ENCODE results near the gene RMC1.
"Not testable (repeated sequence)": the region's sequence is repeated elsewhere in the genome, so short reads cannot be mapped to it uniquely, and the experiment has no call there.

RMC1 gene

DNA sequence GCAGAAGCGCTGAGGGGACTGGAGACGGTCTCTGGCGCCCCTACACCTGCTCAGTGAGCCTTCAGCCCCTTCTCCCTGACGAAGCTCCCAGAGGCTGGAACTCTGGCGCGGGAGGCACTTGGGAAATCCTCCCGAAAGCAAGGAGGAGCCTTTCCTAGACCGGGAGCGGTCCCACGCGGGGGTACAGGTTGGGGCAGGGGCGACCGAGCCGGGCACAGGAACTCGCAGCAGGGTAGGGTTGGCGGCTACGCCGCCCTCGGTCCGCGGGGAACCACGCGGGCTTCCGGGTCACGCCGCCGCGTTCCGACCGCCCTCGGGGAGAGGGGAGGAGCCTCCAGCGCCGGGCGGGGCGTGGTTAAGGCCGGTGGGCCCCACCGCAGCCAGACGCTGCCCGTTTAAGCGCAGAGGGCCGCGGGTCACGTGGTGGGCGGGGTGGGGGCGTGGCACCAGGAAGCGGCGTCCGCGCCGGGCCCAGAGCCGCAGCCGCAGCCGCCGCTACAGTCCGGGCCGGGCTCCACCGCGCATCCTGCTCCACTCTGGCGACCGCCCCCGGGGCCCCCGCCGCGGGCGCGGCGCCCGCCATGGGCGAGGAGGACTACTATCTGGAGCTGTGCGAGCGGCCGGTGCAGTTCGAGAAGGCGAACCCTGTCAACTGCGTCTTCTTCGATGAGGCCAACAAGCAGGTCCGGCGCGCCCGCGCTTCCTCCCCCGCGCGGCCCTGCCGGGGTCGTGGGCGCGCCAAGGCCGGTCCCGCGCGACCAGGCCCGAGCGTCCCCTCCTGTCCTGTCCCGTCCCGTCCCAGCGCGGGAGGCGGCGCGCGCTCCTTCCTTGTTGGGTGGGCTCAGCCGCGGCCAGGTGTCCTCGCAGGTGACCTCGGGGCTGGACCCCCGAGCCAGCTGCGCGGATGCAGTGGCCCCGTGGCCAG is at the start of gene RMC1:
Gene RMC1 (plus strand): TSS at position 474 of the 925 bp plus-strand sequence. CDS start 108 bp downstream, at position 582.
- DNase-seq (ENCODE audit: low read depth in 2 of 2, low spot score in 1 of 2), result peak; percentile 96 to 97

DNA sequence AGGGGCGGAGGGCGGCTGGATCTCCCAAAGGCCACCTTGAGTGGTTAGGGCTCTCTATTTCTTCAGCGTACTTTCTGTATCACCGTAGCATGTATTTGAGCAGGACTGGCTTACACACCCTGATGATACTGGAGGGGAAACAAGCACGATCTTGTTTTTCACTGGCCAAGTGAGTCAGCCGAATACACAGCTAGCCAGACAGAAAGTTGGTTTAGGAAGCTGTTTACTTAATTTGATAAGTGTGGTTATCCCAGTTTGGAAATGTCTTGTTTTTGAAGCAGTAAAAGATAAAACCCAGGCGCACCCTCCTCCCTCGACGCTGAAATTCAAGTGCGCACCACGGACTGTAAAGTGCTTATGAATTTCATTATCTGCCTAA is 49.6 kb upstream of the RMC1 start:
- DNase-seq (ENCODE audit: low read depth in 2 of 2, low spot score in 1 of 2), result no peak

DNA sequence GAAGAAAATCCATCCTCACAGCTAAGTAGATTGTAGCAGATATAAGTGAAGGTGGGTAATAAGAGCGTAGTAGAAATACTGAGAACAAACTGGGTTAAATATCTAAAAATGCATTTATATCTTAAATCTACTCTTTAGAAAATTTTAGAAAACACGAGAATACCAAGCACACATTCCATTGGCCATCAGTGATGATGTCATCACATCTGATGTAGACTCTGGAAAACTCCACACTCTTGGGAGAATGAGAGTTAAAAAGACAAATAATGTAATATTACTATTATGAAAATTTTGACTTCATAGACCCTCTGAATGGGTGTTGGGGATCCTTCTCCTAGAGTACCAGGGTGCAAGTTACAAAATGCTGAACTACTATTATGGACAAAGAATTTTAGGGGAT is 46.5 kb upstream of the RMC1 start:
- no peak for DNase-seq (ENCODE audit: low read depth in 2 of 2, low spot score in 1 of 2)

DNA sequence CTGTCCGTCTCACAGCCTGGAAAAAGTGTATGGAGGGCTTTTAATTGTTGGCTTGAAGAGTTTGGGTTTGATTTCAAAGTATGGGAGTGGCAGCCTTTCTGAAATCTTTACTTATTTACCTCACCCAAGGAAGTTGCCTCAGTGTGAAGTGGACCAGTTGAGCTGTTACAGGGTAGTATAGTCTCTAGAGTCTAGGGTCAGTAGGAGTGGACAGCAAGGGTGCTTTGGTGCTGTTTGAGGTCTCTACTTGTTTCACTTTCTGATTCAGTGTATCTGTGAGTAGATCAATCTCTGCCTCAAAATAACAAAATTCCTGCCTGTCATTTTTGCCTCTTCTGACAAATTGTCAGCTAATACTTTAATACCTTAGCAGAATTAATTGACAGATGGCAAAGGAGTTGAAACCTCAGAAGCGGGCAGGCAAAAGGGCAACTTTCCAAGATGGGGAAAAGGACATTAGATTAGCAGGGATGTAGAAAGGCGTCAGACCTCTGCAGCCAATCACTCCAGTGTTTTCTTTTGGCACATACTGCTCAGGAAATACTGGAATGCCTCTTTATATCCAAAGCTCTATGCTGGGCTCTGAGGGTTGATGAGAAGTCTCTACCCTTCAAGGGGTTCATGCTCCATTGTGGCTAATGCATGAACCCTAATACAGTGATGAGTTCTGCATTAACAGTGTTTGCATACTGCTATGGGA is 44.3 kb upstream of the RMC1 start:
- no peak for DNase-seq (ENCODE audit: low read depth in 2 of 2, low spot score in 1 of 2)

DNA sequence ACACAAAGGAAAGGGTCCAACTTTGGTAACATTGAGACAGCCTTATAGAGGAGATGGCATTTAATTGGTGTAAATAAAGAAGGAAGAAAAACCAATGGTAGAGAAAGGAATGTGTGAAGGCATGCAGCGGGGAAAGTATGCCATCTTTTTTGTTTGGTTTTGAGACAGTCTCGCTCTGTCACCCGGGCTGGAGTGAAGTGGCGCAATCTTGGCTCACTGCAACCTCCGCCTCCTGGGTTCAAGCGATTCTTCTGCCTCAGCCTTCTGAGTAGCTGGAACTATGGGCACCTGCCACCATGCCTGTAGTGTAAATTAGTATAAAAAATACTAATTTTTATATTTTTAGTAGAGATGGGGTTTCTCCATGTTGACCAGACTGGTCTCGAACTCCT is 43.8 kb upstream of the RMC1 start:
- no peak for DNase-seq (ENCODE audit: low read depth in 2 of 2, low spot score in 1 of 2)

DNA sequence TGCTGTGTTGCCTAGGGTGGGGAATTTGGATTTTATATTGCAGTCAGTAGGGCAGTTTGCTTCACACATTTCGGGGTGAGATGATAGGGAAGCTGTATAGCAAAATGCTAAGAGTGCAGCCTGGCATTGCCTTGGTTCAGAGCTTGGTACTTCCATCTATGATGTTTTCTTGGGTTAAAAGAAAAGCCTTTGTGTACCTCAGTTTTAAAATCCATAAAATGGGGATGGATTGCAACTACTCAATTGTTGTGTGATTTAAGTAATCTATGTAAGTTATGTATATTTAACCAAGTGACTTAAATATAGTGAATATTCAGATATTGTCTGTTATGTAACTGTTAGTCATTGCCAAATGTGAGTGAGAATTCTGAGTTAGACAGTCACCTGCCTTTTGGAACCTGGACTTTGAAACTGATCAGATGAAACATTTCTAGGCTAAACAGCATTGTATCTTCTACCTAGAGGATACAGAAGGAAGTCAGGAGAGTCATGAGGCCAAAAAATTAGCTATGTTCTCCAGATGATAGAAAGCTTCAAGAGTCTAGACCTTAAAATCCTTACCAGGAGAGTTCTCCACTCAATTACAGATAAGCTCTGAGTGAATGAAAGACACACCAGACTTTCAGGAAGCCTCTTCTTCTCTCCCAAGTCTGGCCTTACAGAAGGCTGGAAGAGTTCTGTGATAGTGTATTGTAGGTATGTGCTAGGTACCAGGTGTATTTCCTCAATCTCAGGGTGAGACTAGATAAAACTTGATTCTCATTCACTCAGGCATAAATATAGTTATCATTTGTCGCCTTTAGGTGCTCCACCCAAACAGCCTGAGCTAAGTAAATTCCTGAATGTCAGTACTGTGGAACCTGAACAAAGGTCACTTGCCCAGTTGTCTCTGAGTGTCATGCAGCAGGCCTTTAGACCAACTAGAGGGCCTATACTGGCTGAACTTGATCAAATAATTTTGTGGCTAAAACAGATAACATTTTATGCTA is 42.7 kb upstream of the RMC1 start:
- DNase-seq (ENCODE audit: low read depth in 2 of 2, low spot score in 1 of 2), result no peak

DNA sequence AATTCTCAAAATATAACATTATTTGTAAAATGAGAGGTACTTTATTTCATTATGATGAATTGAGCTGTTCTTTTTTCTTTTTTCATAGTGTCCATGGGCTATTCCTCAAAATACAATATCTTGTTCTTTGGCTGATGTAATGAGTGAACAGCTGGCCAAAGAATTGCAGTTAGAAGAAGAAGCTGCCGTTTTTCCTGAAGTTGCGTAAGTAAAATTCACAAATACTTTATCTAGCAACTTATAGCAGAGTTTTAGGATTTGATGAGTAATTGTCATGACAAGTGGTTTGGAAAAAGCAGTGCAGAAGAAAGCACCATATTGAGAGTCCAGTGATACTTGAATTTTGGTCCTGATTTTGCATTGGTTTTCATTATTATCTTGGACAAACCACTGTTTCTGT is 40.4 kb upstream of the RMC1 start:
- DNase-seq (ENCODE audit: low read depth in 2 of 2, low spot score in 1 of 2), result no peak

DNA sequence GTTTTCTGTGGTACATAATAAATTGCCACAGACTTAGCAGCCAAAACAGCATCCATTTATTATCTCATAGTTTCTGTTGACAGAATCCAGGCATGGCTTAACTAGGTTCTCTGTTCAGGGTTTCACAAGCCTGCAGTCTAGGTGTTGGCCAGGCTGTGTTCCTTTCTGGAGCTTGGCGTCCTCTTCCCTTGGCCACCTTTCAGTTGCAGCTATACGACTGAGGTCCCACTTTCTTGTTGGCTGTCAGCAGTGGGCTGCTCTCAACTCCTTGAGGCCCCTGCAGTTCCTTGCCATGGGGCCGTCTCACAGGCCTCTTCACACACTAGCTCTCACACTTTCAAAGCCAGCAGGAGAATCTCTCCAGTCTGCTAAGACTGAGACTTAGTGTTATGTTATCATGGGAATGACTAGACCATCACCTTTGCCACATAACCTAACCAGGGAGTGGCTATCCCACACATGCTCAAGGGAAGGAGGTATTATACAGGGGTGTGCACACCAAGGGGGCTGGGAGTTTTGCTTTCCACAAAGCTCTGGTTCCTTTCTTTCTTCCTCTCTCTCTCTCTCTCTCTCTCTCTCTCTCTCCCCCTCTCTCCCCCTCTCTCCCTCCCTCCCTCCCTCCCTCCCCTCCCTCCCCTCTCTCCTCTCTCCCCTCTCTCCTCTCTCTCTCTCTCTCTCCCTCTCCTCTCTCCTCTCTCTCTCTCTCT is 34.4 kb upstream of the RMC1 start:
- no peak for DNase-seq (ENCODE audit: low read depth in 2 of 2, low spot score in 1 of 2)

DNA sequence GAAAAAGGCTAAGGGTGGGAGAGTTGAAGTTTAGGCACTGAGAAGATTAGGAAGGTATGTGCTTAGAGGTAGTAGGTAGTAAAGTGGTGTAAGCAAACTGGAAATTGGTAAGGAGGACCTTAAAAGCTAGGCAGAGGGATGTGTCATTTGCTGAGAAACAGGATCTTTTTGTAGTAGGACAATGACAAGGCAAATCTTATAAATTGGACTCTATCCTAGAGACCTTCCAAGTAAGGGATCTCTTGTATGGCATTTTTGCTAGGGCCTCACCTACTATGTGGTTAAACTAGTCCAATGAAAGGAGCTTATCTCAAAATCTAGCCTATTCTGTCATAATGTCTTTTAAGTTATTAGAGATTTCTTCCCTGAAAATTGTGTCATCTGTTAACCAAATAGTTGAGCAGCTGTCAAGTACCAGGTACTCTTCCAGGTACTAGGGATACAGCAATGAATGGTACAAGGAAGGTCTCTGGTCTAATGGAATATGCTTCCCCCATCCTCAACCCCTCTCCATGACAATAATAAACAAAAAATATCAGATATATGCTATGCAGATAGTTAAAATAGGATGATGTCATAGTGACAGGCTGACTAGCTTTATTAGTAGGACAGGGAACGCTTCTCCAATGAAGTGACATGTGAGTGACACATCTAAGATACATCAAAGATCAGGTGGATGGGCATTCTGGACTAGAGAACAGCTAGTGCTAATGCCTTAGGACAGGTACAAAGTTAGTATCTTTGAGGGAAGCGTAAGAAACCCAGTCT is 32.5 kb upstream of the RMC1 start:
- DNase-seq (ENCODE audit: low read depth in 2 of 2, low spot score in 1 of 2), result no peak

DNA sequence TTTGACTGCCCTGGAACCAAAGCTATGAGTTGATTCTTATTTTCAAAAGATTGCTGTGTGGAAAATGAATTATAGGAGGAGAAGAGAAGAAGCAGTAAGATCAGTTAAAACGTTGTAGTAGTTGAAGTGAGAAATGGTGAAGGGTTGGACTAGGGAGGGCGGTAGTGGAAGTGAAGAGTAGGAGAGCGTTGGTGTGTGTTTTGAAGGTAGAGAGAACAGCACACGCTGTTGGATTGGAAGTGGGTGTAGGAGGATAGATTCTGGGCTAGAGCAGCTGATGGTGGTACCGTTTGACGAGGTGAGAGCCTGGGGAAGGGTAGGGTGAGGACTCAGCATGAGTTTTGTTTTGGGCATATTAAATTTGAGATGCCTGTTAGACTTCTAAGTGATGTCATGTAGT is 31.8 kb upstream of the RMC1 start:
- no peak for DNase-seq (ENCODE audit: low read depth in 2 of 2, low spot score in 1 of 2)

DNA sequence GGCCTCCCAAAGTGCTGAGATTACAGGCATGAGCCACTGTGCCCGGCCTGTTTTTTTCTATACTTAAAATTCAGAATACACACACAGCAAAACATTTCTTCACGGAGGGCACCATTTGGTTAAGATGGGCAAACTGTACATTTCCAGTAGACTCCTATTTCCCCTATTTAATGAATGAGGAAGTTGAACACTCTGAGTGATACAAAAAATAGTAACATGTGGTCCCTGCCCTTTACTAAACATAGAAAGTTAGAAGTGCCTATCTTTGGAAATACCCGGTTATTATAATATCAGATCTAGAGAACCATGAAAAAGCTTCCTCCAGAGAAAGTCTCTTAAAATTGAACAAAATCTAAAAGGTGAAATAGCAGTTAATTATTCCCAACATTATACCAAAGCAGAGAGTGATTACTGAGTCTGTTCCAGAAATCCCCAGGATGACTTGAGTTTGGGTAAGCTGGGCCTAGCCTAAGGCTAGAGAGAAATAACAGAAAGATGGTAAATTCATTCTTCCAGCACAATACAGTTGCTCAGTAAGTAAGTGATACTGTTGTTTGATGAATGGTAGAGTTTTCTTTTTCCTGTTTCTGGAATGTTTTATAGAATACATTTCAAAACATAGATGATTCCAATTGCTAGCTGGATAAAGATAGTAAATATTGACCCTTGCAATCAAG is 23.3 kb upstream of the RMC1 start:
- DNase-seq (ENCODE audit: low read depth in 2 of 2, low spot score in 1 of 2), result no peak

DNA sequence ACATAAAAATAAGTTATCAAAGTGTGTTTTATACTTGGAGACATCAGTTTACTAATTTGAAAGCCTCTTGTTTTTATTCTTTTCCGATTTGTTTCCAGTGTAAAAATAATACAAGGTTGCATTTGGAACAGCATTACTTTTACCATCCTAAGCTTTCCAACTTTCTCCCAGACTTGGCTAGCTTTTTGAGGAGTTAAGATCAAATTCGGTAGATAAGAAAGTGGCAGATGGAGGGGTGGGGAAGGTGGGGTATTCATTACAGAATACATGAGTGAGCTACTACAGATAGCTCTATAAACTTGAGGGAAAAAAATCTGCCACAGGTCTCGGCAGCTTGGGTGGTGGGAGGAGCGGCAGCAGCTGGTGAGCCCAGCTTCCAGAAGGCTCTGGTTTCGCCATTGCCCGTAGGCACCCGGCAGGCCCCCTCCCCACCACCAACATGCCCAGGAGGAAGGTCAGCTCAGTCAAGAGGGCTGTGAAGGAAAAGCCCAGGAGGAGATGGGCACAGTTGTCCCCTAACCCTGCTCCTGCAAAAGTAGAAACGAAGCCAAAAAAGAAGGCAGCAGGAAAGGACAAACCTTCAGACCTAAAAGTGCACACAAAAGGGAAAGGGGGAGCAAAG is 18.6 kb upstream of the RMC1 start:
- no peak for DNase-seq (ENCODE audit: low read depth in 2 of 2, low spot score in 1 of 2)

DNA sequence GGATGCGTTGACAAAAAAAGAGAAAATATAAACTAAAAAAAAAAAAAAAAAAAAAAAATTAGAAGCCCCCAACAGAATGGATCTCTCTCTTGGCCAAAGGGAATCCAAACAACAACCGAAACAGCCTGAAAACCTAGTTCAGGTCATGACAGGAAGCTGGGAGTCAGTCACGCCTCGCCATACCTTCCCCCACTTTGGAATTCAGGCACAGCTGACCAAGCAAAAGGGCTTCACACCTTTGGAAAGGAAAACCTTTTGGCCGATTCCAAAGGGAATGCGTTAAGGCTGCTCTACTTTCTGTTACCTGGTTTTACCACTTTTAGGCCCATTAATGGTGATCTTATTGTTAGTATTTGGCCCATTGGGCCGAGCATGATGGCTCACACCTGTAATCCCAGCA is 17.9 kb upstream of the RMC1 start:
- DNase-seq (ENCODE audit: low read depth in 2 of 2, low spot score in 1 of 2), result no peak

DNA sequence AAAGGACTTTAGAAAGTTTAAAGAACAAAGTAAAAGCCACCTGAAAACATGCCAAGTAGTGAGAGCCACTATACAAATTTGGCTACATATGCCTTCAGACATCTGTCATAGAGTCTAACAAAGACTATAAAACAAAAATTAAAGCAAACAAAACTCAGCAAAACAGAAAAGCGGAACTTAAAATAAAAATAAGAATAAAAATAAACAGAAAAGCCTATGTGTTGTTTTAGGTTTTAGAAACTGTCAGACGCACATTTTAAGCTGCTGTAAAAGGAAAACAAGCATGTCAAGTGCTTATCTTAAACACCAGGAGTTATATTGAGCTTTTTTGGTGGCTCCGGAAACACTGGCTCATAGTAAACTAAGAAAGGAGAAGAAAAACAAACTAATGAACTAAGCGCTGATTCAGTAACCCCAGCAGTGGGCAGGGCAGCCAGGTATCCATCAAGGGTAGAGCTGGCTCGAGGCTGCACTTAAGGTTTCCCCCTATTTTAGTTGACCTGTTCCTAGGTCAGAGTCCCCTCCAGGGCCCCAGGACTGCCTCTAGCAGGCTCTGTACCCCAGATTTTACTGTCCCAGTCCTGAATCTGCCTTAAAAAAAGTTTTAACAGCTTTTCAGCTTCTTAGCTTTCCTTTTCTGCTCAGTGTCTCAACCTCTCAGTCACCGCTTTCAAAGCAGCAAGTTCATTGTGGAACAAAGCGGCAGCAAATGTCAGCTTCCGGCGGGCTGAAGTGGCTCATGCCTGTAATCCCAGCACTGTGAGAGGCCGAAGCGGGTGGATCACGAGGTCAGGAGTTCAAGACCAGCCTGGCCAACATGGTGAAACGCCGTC is 15.4 kb upstream of the RMC1 start:
- DNase-seq (ENCODE audit: low read depth in 2 of 2, low spot score in 1 of 2), result no peak

DNA sequence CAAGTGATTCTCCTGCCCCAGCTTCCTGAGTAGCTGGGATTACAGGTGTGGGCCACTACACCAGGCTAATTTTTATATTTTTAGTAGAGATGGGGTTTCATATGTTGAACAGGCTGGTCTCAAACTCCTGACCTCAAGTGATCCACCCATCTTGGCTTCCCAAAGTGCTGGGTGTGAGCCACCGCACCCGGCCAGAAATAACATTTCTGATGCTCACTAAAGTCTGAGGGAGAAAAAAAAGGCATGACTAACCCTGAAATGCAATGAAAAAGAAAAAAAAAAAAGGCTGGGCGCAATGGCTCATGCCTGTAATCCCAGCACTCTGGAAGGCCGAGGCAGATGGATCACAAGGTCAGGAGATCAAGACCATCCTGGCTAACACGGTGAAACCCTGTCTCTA is 13.7 kb upstream of the RMC1 start:
- not testable (repeated sequence) for DNase-seq (ENCODE audit: low read depth in 2 of 2, low spot score in 1 of 2)

DNA sequence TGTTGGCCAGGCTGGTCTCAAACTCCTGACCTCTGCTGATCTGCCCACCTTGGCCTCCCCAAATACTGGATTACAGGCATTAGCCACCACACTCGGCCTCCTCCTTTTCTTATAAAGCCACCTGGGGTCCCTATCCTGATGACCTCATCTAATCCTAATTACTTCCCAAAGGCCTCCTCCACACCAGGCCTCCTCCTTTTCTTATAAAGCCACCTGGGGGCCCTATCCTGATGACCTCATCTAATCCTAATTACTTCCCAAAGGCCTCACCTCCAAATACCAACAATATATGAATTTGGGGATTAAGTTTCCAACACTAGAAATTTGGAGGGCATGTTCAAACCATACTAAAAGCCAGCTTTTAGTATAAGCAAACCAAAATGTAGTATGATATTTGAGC is 9.7 kb upstream of the RMC1 start:
- no peak for DNase-seq (ENCODE audit: low read depth in 2 of 2, low spot score in 1 of 2)

DNA sequence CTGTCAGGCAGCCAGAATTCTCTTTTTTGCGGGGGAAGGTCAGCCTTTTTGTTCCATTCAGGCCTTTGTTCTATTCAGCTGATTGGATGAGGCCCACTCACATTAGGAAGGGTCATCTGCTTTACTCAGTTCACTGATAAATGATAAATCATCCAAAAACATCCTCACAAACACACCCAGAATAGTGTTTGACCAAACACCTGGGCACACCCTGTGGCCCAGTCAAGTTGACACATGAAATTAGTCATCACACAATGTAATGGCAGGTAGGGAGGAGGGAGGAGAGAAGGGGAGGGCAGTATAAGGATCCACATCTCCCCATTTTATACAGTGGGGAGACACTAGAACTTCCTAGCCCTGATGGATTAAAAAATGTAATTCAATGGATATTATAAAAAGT is 8.3 kb upstream of the RMC1 start:
- DNase-seq (ENCODE audit: low read depth in 2 of 2, low spot score in 1 of 2), result no peak
